Measurements from ENCODE around the gene GPR12.

The GPR12 gene

GRCh38 chr13:26716984-26717383 is 43.6 kb downstream of the GPR12 start (continued):
- TF ChIP-seq, protein P1, sequence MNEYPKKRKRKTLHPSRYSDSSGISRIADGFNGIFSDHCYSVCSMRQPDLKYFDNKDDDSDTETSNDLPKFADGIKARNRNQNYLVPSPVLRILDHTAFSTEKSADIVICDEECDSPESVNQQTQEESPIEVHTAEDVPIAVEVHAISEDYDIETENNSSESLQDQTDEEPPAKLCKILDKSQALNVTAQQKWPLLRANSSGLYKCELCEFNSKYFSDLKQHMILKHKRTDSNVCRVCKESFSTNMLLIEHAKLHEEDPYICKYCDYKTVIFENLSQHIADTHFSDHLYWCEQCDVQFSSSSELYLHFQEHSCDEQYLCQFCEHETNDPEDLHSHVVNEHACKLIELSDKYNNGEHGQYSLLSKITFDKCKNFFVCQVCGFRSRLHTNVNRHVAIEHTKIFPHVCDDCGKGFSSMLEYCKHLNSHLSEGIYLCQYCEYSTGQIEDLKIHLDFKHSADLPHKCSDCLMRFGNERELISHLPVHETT (tag by site-specific recombination; IDR thresholded peaks at IDR 0.05) = no peak
- TF ChIP-seq YY2 (tag by site-specific recombination; IDR thresholded peaks at IDR 0.05) (no peak), ZSCAN30 (tag by site-specific recombination; IDR thresholded peaks at IDR 0.05) (no peak), SCRT2 (tag by site-specific recombination; IDR thresholded peaks at IDR 0.05) (no peak)

DNA sequence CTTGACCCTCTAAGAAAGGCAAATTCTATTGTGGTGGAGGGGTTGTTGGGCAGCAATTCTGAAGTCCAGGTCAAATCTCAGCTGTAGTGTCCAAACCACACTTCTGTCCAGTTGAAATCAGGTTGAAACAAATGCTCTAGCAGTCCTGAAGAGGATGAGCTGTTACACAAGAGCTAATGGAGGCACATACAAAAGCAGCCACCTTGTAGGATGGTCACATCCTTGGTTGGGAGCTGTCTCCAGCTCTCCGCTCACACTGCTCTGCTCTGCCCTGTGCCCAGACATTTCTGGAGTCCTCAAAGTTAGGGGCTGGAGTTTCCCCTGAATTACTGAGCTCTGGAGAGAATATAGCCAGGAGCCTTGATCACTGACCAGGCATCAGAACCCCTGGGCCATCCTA is 47.2 kb downstream of the GPR12 start:
- ChIA-PET POLR2A (no interaction called here), CTCF (interaction anchor here (0.6 to 1.7 kb wide), 2 partner anchors 160 to 272 kb away, joined by 3 to 7 read pairs; no protein-coding TSS in a partner anchor)
- Histone ChIP-seq H3K4me1 (ENCODE audit: control insufficient read depth, insufficient read depth, low read length) (no peaks in the 10 kb centered on the region), H3K4me3 (ENCODE audit: low read depth, low read length) (no peak overlapping the region), H3K36me3 (ENCODE audit: control insufficient read depth in 2 of 2, insufficient read depth in 1 of 2, low read length in 2 of 2) (no peaks in the 10 kb centered on the region), H3K27ac (ENCODE audit: extremely low read depth, low read depth, low read length) (no peak overlapping the region), H3K9me3 (ENCODE audit: control insufficient read depth, insufficient read depth, low read depth, low read length) (no peaks in the 10 kb centered on the region)
- TF ChIP-seq ZNF596 (tag by site-specific recombination; IDR thresholded peaks at IDR 0.05) (no peak), ZNF707 (tag by site-specific recombination; IDR thresholded peaks at IDR 0.05) (no peak), FEZF1 (tag by site-specific recombination; IDR thresholded peaks at IDR 0.05) (no peak)

DNA sequence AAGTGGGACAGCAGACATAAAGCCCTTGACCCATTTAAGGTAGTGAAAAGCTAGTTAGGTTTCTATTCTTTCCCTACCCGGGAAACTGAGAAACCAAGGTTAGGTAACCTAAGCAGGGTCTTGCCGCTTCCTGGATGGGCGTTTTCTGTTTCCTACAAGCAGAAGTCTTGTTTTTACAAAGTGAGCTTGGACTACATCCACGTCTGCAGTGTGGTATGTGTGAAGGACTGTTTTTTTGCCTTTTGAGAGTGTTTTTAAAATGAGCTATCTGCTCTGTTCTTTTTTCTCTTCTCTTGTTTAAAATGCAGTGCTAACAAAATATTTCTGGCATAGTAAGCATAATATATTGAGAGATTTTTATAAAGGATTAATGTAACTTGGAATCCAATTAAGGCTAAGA is 49.4 kb downstream of the GPR12 start:
- Histone ChIP-seq H3K27ac (ENCODE audit: extremely low read depth, low read depth, low read length) (no peak overlapping the region), H3K36me3 (ENCODE audit: control insufficient read depth in 2 of 2, insufficient read depth in 1 of 2, low read length in 2 of 2) (no peaks in the 10 kb centered on the region), H3K4me1 (ENCODE audit: control insufficient read depth, insufficient read depth, low read length) (no peaks in the 10 kb centered on the region), H3K4me3 (ENCODE audit: low read depth, low read length) (no peak overlapping the region), H3K9me3 (ENCODE audit: control insufficient read depth, insufficient read depth, low read depth, low read length) (no peaks in the 10 kb centered on the region)
- TF ChIP-seq ZNF768 (tag by site-specific recombination; IDR thresholded peaks at IDR 0.05) = no peak
- TF ChIP-seq ZNF530 (tag by site-specific recombination; IDR thresholded peaks at IDR 0.05; ENCODE audit: low read depth) = no peak
- TF ChIP-seq BCL11B (tag by site-specific recombination; IDR thresholded peaks at IDR 0.05; ENCODE audit: low read depth) = no peak
- no peak for TF ChIP-seq ZNF10 (tag by site-specific recombination; IDR thresholded peaks at IDR 0.05)
- TF ChIP-seq ZNF423 (tag by site-specific recombination; IDR thresholded peaks at IDR 0.05) = no peak
- CTCF ChIA-PET = interaction anchor here (0.6 to 7.4 kb wide), 4 partner anchors 13 to 220 kb away, joined by 3 to 48 read pairs (median 4); no protein-coding TSS in a partner anchor
- POLR2A ChIA-PET = no interaction called here

GRCh38 chr13:26710166-26710565 is 50.4 kb downstream of the GPR12 start:
- ChIA-PET POLR2A (no interaction called here), CTCF (interaction anchor here (1.6 to 7.4 kb wide), 2 partner anchors 162 to 221 kb away, joined by 6 to 48 read pairs; no protein-coding TSS in a partner anchor)
- no peak overlapping the region for H3K27ac ChIP-seq (ENCODE audit: extremely low read depth, low read depth, low read length)
- H3K4me3 ChIP-seq (ENCODE audit: low read depth, low read length) = no peak overlapping the region
- H3K4me1 ChIP-seq (ENCODE audit: control insufficient read depth, insufficient read depth, low read length) = no peaks in the 10 kb centered on the region
- no peaks in the 10 kb centered on the region for H3K9me3 ChIP-seq (ENCODE audit: control insufficient read depth, insufficient read depth, low read depth, low read length)
- TF ChIP-seq BCL11B (tag by site-specific recombination; IDR thresholded peaks at IDR 0.05; ENCODE audit: low read depth) = no peak
- TF ChIP-seq ZNF658 (tag by site-specific recombination; IDR thresholded peaks at IDR 0.05) = no peak
- no peak for TF ChIP-seq ZNF148 (tag by site-specific recombination; IDR thresholded peaks at IDR 0.05; ENCODE audit: borderline replicate concordance)
- TF ChIP-seq ZNF768 (tag by site-specific recombination; IDR thresholded peaks at IDR 0.05) = no peak
- TF ChIP-seq, protein P2, sequence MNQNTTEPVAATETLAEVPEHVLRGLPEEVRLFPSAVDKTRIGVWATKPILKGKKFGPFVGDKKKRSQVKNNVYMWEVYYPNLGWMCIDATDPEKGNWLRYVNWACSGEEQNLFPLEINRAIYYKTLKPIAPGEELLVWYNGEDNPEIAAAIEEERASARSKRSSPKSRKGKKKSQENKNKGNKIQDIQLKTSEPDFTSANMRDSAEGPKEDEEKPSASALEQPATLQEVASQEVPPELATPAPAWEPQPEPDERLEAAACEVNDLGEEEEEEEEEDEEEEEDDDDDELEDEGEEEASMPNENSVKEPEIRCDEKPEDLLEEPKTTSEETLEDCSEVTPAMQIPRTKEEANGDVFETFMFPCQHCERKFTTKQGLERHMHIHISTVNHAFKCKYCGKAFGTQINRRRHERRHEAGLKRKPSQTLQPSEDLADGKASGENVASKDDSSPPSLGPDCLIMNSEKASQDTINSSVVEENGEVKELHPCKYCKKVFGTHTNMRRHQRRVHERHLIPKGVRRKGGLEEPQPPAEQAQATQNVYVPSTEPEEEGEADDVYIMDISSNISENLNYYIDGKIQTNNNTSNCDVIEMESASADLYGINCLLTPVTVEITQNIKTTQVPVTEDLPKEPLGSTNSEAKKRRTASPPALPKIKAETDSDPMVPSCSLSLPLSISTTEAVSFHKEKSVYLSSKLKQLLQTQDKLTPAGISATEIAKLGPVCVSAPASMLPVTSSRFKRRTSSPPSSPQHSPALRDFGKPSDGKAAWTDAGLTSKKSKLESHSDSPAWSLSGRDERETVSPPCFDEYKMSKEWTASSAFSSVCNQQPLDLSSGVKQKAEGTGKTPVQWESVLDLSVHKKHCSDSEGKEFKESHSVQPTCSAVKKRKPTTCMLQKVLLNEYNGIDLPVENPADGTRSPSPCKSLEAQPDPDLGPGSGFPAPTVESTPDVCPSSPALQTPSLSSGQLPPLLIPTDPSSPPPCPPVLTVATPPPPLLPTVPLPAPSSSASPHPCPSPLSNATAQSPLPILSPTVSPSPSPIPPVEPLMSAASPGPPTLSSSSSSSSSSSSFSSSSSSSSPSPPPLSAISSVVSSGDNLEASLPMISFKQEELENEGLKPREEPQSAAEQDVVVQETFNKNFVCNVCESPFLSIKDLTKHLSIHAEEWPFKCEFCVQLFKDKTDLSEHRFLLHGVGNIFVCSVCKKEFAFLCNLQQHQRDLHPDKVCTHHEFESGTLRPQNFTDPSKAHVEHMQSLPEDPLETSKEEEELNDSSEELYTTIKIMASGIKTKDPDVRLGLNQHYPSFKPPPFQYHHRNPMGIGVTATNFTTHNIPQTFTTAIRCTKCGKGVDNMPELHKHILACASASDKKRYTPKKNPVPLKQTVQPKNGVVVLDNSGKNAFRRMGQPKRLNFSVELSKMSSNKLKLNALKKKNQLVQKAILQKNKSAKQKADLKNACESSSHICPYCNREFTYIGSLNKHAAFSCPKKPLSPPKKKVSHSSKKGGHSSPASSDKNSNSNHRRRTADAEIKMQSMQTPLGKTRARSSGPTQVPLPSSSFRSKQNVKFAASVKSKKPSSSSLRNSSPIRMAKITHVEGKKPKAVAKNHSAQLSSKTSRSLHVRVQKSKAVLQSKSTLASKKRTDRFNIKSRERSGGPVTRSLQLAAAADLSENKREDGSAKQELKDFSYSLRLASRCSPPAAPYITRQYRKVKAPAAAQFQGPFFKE (tag by site-specific recombination; IDR thresholded peaks at IDR 0.05; ENCODE audit: borderline replicate concordance) = no peak
- TF ChIP-seq HOXC10 (CRISPR knock-in tag; IDR thresholded peaks at IDR 0.05) = no peak
- no peak for TF ChIP-seq SP3 (tag by site-specific recombination; IDR thresholded peaks at IDR 0.05)
- TF ChIP-seq ZNF239 (tag by site-specific recombination; IDR thresholded peaks at IDR 0.05) = no peak
- TF ChIP-seq WT1 (tag by site-specific recombination; IDR thresholded peaks at IDR 0.05) = no peak
- no peak for TF ChIP-seq ZNF510 (tag by site-specific recombination; IDR thresholded peaks at IDR 0.05; ENCODE audit: insufficient replicate concordance)
- no peak for TF ChIP-seq ZBTB1 (tag by site-specific recombination; IDR thresholded peaks at IDR 0.05)
- no peaks in the 10 kb centered on the region for H3K36me3 ChIP-seq (ENCODE audit: control insufficient read depth in 2 of 2, insufficient read depth in 1 of 2, low read length in 2 of 2)

All from HEK293 (cell line).